ENCODE results near the gene B3GNT8. TPM values are rescaled to one million over a fixed set of nuclear protein-coding genes. Genes with fewer than 3 reads are reported as not detected.

The B3GNT8 gene
- total RNA-seq, 2 experiments from 2014 or later: 0.58 to 1.2 TPM

- H3K27ac Mint-ChIP-seq: no peak overlapping the region
- no peak for DNase-seq
- Histone ChIP-seq H3K4me1 (ENCODE audit: insufficient read depth, low read length) (peaks cover 24% of the 10 kb centered on the region), H3K27me3 (ENCODE audit: control insufficient read depth in 1 of 2, insufficient read depth in 2 of 2, low read length in 2 of 2) (peaks cover 4 to 8% of the 10 kb centered on the region in 2 experiments), H3K36me3 (ENCODE audit: insufficient read depth, low read length) (no peaks in the 10 kb centered on the region), H3K4me3 (ENCODE audit: low read length) (no peak overlapping the region), H3K9me3 (ENCODE audit: control insufficient read depth in 1 of 2, insufficient read depth in 1 of 2, low read length in 2 of 2) (no peaks in the 10 kb centered on the region), H3K27ac (ENCODE audit: low read depth in 1 of 2, low read length in 2 of 2) (no peak overlapping the region)
- ATAC-seq (ENCODE audit: poor library complexity): no peak
- no peaks in the 10 kb centered on the region for H3K4me1 Mint-ChIP-seq (ENCODE audit: low read depth)
- H3K36me3 Mint-ChIP-seq (ENCODE audit: low read depth): no peaks in the 10 kb centered on the region
- H3K4me3 Mint-ChIP-seq: no peak overlapping the region
- TF ChIP-seq CTCF (IDR thresholded peaks at IDR 0.05): no peak
- intact Hi-C loops (cut with DNase I, micrococcal nuclease): loop anchor here in 1 of 2 experiments (5.0 kb wide), 2 partner anchors 92 to 242 kb away; partner anchors contain the start of gene TGFB1
- no peaks in the 10 kb centered on the region for H3K9me3 Mint-ChIP-seq
- ChIA-PET POLR2A (no interaction called here), CTCF (no interaction called here)
- H3K27me3 Mint-ChIP-seq: peaks cover 29% of the 10 kb centered on the region
These were observed 16.8 kb upstream of the B3GNT8 start for GRCh38 chr19:41443813-41444455.

GRCh38 chr19:41442473-41443355 is 15.5 kb upstream of the B3GNT8 start, which contains the start of gene ERICH4:
Gene ERICH4 (plus strand): TSS chr19:41443156. CDS start chr19:41443170, 14 bp downstream.
- H3K4me3 Mint-ChIP-seq: no peak within 1 kb of the TSS
- peaks cover 3% of the 10 kb centered on the region for H3K36me3 Mint-ChIP-seq (ENCODE audit: low read depth)
- ChIA-PET CTCF (no interaction called here), POLR2A (interaction anchor here (0.7 kb wide), 1 partner anchor 53 kb away, joined by 3 read pairs; no protein-coding TSS in a partner anchor)
- DNase-seq (no peak), ATAC-seq (ENCODE audit: poor library complexity) (no peak)
- intact Hi-C loops (cut with DNase I, micrococcal nuclease): loop anchor here in 1 of 2 experiments (5.0 kb wide), 2 partner anchors 90 to 240 kb away; partner anchors contain the start of gene TGFB1
- no peak within 1 kb of the TSS for H3K27ac Mint-ChIP-seq
- Histone ChIP-seq H3K4me3 (ENCODE audit: low read length) (no peak within 1 kb of the TSS), H3K4me1 (ENCODE audit: insufficient read depth, low read length) (peaks cover 23% of the 10 kb centered on the region), H3K36me3 (ENCODE audit: insufficient read depth, low read length) (peaks cover 3% of the 10 kb centered on the region), H3K9me3 (ENCODE audit: control insufficient read depth in 1 of 2, insufficient read depth in 1 of 2, low read length in 2 of 2) (no peaks in the 10 kb centered on the region), H3K27ac (ENCODE audit: low read depth in 1 of 2, low read length in 2 of 2) (no peak within 1 kb of the TSS), H3K27me3 (ENCODE audit: control insufficient read depth in 1 of 2, insufficient read depth in 2 of 2, low read length in 2 of 2) (peaks cover under 1% of the 10 kb centered on the region in 2 experiments)
- H3K9me3 Mint-ChIP-seq: no peaks in the 10 kb centered on the region
- TF ChIP-seq CTCF (IDR thresholded peaks at IDR 0.05): no peak
- H3K4me1 Mint-ChIP-seq (ENCODE audit: low read depth): no peaks in the 10 kb centered on the region
- peaks cover 26% of the 10 kb centered on the region for H3K27me3 Mint-ChIP-seq

GRCh38 chr19:41441321-41441945 is 14.3 kb upstream of the B3GNT8 start:
- H3K36me3 Mint-ChIP-seq (ENCODE audit: low read depth): peaks cover 11% of the 10 kb centered on the region
- peaks cover 7% of the 10 kb centered on the region for H3K36me3 ChIP-seq (ENCODE audit: insufficient read depth, low read length)
- no peak overlapping the region for H3K27ac ChIP-seq (ENCODE audit: low read depth in 1 of 2, low read length in 2 of 2)
- H3K4me1 ChIP-seq (ENCODE audit: insufficient read depth, low read length): peaks cover 16% of the 10 kb centered on the region
- ATAC-seq (ENCODE audit: poor library complexity) (no peak), DNase-seq (no peak)
- no peak overlapping the region for H3K4me3 ChIP-seq (ENCODE audit: low read length)
- H3K4me1 Mint-ChIP-seq (ENCODE audit: low read depth): no peaks in the 10 kb centered on the region
- CTCF ChIA-PET: no interaction called here
- no peaks in the 10 kb centered on the region for H3K9me3 ChIP-seq (ENCODE audit: control insufficient read depth in 1 of 2, insufficient read depth in 1 of 2, low read length in 2 of 2)
- no peaks in the 10 kb centered on the region for H3K9me3 Mint-ChIP-seq
- intact Hi-C loops (cut with DNase I, micrococcal nuclease): loop anchor here in 1 of 2 experiments (5.0 kb wide), 2 partner anchors 89 to 239 kb away; partner anchors contain the start of gene TGFB1
- POLR2A ChIA-PET: interaction anchor here (0.7 to 1.6 kb wide), 2 partner anchors 8 to 54 kb away, joined by 3 to 4 read pairs; no protein-coding TSS in a partner anchor
- H3K27me3 ChIP-seq (ENCODE audit: control insufficient read depth in 1 of 2, insufficient read depth in 2 of 2, low read length in 2 of 2): no peaks in the 10 kb centered on the region
- TF ChIP-seq CTCF (IDR thresholded peaks at IDR 0.05): no peak
- H3K27ac Mint-ChIP-seq: no peak overlapping the region
- peaks cover 15% of the 10 kb centered on the region for H3K27me3 Mint-ChIP-seq
- no peak overlapping the region for H3K4me3 Mint-ChIP-seq

Data from CD4-positive, alpha-beta T cell (primary cell).